Measurements from ENCODE around the gene CXCL9.
"Not testable (repeated sequence)": the region's sequence is repeated elsewhere in the genome, so short reads cannot be mapped to it uniquely, and the experiment has no call there.

The CXCL9 gene

GRCh38 chr4:75976177-75976576 is 31.1 kb downstream of the CXCL9 start:
- H3K4me3 ChIP-seq (ENCODE audit: low read length): no peak overlapping the region
- DNase-seq (ENCODE audit: low read depth, low spot score): no peak

- DNase-seq (ENCODE audit: low read depth, low spot score): no peak
- no peak overlapping the region for H3K4me3 ChIP-seq (ENCODE audit: low read length)
These were observed 33.5 kb downstream of the CXCL9 start for GRCh38 chr4:75973766-75974165.

- no peak for DNase-seq (ENCODE audit: low read depth, low spot score)
- H3K4me3 ChIP-seq (ENCODE audit: low read length): no peak overlapping the region
These were observed 39.2 kb downstream of the CXCL9 start for GRCh38 chr4:75968084-75968483.

- no peak for DNase-seq (ENCODE audit: low read depth, low spot score)
- no peak overlapping the region for H3K4me3 ChIP-seq (ENCODE audit: low read length)
These were observed 43.8 kb downstream of the CXCL9 start for GRCh38 chr4:75963558-75963957.

GRCh38 chr4:75962072-75962471 is 45.2 kb downstream of the CXCL9 start:
- not testable (repeated sequence) for H3K4me3 ChIP-seq (ENCODE audit: low read length); DNase-seq (ENCODE audit: low read depth, low spot score)

GRCh38 chr4:75958546-75958945 is 48.8 kb downstream of the CXCL9 start:
- DNase-seq (ENCODE audit: low read depth, low spot score); H3K4me3 ChIP-seq (ENCODE audit: low read length): not testable (repeated sequence)

GRCh38 chr4:75954811-75955210 is 52.5 kb downstream of the CXCL9 start:
- DNase-seq (ENCODE audit: low read depth, low spot score); H3K4me3 ChIP-seq (ENCODE audit: low read length): not testable (repeated sequence)

- no peak overlapping the region for H3K4me3 ChIP-seq (ENCODE audit: low read length)
- DNase-seq (ENCODE audit: low read depth, low spot score): no peak
These were observed 53.8 kb downstream of the CXCL9 start for GRCh38 chr4:75953509-75953908.

Data from Jurkat, Clone E6-1 (cell line).